ENCODE data around the gene MRPL36.
"Not testable (repeated sequence)": the region's sequence is repeated elsewhere in the genome, so short reads cannot be mapped to it uniquely, and the experiment has no call there.

The MRPL36 gene

GRCh38 chr5:1806974-1807373 is 7.3 kb upstream of the MRPL36 start:
- Histone ChIP-seq H3K9ac (ENCODE audit: low read depth, low read length) (no peak overlapping the region), H3K9me3 (ENCODE audit: control insufficient read depth, insufficient read depth, low read length) (no peaks in the 10 kb centered on the region), H3K4me3 (ENCODE audit: low read depth, low read length) (no peak overlapping the region), H3K27me3 (ENCODE audit: control insufficient read depth, insufficient read depth, low read length) (no peaks in the 10 kb centered on the region), H3K4me1 (ENCODE audit: control insufficient read depth, insufficient read depth, low read length) (no peaks in the 10 kb centered on the region), H3K36me3 (ENCODE audit: control insufficient read depth, insufficient read depth, low read length) (peaks cover 56% of the 10 kb centered on the region)

- no peak overlapping the region for H3K4me3 ChIP-seq (ENCODE audit: low read depth, low read length)
- H3K4me1 ChIP-seq (ENCODE audit: control insufficient read depth, insufficient read depth, low read length), result no peaks in the 10 kb centered on the region
- no peaks in the 10 kb centered on the region for H3K27me3 ChIP-seq (ENCODE audit: control insufficient read depth, insufficient read depth, low read length)
- peaks cover 56% of the 10 kb centered on the region for H3K36me3 ChIP-seq (ENCODE audit: control insufficient read depth, insufficient read depth, low read length)
- no peak overlapping the region for H3K9ac ChIP-seq (ENCODE audit: low read depth, low read length)
- no peaks in the 10 kb centered on the region for H3K9me3 ChIP-seq (ENCODE audit: control insufficient read depth, insufficient read depth, low read length)
These were observed 6.6 kb upstream of the MRPL36 start for GRCh38 chr5:1806199-1806598.

- peaks cover 56% of the 10 kb centered on the region for H3K36me3 ChIP-seq (ENCODE audit: control insufficient read depth, insufficient read depth, low read length)
- no peak overlapping the region for H3K4me3 ChIP-seq (ENCODE audit: low read depth, low read length)
- no peaks in the 10 kb centered on the region for H3K27me3 ChIP-seq (ENCODE audit: control insufficient read depth, insufficient read depth, low read length)
- H3K4me1 ChIP-seq (ENCODE audit: control insufficient read depth, insufficient read depth, low read length), result no peaks in the 10 kb centered on the region
- H3K9me3 ChIP-seq (ENCODE audit: control insufficient read depth, insufficient read depth, low read length), result no peaks in the 10 kb centered on the region
- no peak overlapping the region for H3K9ac ChIP-seq (ENCODE audit: low read depth, low read length)
These were observed 6.1 kb upstream of the MRPL36 start for GRCh38 chr5:1805736-1806135.

DNA sequence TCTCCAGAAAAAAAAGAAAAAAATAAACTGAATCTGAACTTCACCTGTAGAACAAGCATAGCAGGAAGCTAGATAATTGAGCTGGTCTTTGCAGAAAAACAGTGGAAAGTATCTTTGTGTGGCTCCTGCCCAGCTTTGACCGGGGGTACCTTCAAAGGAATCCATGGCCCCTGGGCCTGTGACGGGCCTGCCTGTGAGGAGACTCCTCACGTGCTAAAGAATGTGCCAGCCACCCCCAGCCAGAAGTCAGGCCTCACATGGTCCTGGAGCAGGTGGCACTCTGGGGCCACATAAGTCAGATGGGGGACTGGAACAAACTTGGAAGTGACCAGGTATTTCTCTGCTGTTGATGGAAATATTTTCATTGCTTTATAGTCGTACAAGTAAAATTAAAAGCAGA is 5.7 kb upstream of the MRPL36 start:
- no peaks in the 10 kb centered on the region for H3K27me3 ChIP-seq (ENCODE audit: control insufficient read depth, insufficient read depth, low read length)
- H3K4me3 ChIP-seq (ENCODE audit: low read depth, low read length), result no peak overlapping the region
- H3K4me1 ChIP-seq (ENCODE audit: control insufficient read depth, insufficient read depth, low read length), result no peaks in the 10 kb centered on the region
- H3K9ac ChIP-seq (ENCODE audit: low read depth, low read length), result no peak overlapping the region
- no peaks in the 10 kb centered on the region for H3K9me3 ChIP-seq (ENCODE audit: control insufficient read depth, insufficient read depth, low read length)
- peaks cover 54% of the 10 kb centered on the region for H3K36me3 ChIP-seq (ENCODE audit: control insufficient read depth, insufficient read depth, low read length)

DNA sequence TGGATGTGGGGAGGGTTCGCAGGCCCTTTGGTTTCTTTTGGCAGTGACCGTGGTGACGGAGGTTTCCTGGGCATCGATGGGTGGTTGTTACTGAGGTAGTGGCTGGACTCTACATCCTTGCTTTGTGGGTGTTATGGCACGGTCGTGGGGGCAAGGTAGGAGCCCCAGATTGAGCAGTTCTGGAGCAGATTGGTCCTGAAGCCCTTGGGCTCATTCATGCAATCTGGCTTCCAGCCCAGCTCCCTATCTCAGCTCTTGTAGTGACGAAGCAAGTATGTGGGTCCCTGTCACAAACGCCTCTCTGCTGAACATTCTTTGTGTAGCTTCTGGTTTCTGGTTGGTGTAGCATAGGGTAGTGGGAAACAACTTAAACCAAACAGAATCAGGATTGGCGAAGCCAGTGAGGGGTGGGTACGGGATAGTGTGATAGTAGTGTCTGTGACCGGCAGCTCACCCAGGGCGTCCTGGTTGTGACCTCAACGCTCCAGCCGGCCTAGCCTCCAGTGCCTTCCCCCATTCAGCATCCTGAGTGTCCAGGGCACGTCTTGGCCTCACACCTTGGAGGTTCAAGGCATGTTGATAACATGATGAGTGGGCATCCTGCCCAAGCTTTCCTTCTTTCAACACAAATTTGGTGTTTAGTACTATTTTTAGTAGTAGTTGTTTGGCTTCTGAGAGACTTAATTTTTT is 4.5 kb upstream of the MRPL36 start:
- Histone ChIP-seq H3K9me3 (ENCODE audit: control insufficient read depth, insufficient read depth, low read length) (no peaks in the 10 kb centered on the region), H3K4me3 (ENCODE audit: low read depth, low read length) (no peak overlapping the region), H3K4me1 (ENCODE audit: control insufficient read depth, insufficient read depth, low read length) (no peaks in the 10 kb centered on the region), H3K9ac (ENCODE audit: low read depth, low read length) (no peak overlapping the region), H3K27me3 (ENCODE audit: control insufficient read depth, insufficient read depth, low read length) (no peaks in the 10 kb centered on the region), H3K36me3 (ENCODE audit: control insufficient read depth, insufficient read depth, low read length) (peaks cover 46% of the 10 kb centered on the region)

DNA sequence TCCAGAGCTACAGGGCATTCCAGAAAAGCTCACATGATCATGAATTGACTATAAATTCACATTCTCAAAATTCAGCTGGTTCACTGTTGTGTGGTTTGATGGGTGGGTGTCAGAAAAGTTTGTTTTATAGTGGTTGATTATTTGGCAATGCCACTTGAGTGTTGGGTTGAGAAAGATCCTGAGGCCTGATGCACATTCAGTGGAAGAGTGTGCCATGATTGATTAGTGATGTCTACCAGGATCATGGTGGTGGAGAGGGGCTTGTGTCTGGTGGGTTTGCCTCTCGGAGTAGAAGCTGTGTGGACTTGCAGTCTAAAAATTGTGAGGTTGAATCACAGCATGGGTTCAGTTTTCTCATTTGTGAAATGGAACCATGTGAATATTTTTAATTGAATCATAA is 3.6 kb upstream of the MRPL36 start:
- Histone ChIP-seq H3K4me3 (ENCODE audit: low read depth, low read length) (no peak overlapping the region), H3K4me1 (ENCODE audit: control insufficient read depth, insufficient read depth, low read length) (no peaks in the 10 kb centered on the region), H3K36me3 (ENCODE audit: control insufficient read depth, insufficient read depth, low read length) (peaks cover 46% of the 10 kb centered on the region), H3K9ac (ENCODE audit: low read depth, low read length) (no peak overlapping the region), H3K27me3 (ENCODE audit: control insufficient read depth, insufficient read depth, low read length) (no peaks in the 10 kb centered on the region), H3K9me3 (ENCODE audit: control insufficient read depth, insufficient read depth, low read length) (no peaks in the 10 kb centered on the region)

GRCh38 chr5:1801967-1802295 is 2.3 kb upstream of the MRPL36 start:
- H3K4me3 ChIP-seq (ENCODE audit: low read depth, low read length), result peak overlapping the region; percentile 91
- peaks cover 3% of the 10 kb centered on the region for H3K4me1 ChIP-seq (ENCODE audit: control insufficient read depth, insufficient read depth, low read length)
- no peaks in the 10 kb centered on the region for H3K9me3 ChIP-seq (ENCODE audit: control insufficient read depth, insufficient read depth, low read length)
- H3K9ac ChIP-seq (ENCODE audit: low read depth, low read length), result peak overlapping the region; percentile 81
- no peaks in the 10 kb centered on the region for H3K27me3 ChIP-seq (ENCODE audit: control insufficient read depth, insufficient read depth, low read length)
- H3K36me3 ChIP-seq (ENCODE audit: control insufficient read depth, insufficient read depth, low read length), result peaks cover 51% of the 10 kb centered on the region

DNA sequence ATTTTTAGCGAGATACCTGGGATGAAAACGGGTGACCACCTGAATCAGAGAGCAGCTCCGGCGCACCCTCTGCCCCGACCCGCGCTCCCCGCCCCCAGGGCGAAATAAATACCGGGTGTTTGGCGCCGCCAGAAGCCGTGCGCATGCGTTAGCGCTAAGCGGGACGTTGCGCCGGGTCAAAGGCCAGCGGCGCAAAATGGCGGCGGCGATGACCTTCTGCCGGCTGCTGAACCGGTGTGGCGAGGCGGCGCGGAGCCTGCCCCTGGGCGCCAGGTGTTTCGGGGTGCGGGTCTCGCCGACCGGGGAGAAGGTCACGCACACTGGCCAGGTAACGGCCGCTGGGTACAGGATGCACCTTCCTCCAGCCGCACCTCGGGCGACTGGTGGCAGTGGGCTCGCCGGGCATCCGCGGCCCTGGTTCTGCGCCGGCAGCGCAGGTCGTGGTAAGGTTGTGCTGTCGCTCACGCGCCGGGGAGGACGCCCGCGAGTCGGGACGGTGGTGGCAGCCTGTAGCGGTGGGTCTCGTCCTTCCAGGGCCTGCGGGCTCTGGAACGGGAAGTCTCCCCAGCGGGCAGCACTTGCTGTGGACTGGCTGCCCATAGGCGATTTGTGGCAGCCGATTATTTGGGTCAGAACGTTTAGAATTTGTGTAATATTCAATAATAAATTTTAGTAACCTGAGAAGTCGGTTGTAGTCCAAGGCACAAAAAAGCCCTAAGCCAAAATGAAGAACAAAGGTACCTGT is 1.8 kb upstream of the MRPL36 start, which contains the start of gene NDUFS6:
Gene NDUFS6 (plus strand): TSS at position 186 of the 745 bp plus-strand sequence. CDS start 11 bp downstream, at position 197.
- H3K9ac ChIP-seq (ENCODE audit: low read depth, low read length), result peak within 1 kb of the TSS; percentile 81
- peaks cover 3% of the 10 kb centered on the region for H3K4me1 ChIP-seq (ENCODE audit: control insufficient read depth, insufficient read depth, low read length)
- no peaks in the 10 kb centered on the region for H3K27me3 ChIP-seq (ENCODE audit: control insufficient read depth, insufficient read depth, low read length)
- H3K4me3 ChIP-seq (ENCODE audit: low read depth, low read length), result peak within 1 kb of the TSS; percentile 91
- H3K36me3 ChIP-seq (ENCODE audit: control insufficient read depth, insufficient read depth, low read length), result peaks cover 52% of the 10 kb centered on the region
- H3K9me3 ChIP-seq (ENCODE audit: control insufficient read depth, insufficient read depth, low read length), result no peaks in the 10 kb centered on the region

DNA sequence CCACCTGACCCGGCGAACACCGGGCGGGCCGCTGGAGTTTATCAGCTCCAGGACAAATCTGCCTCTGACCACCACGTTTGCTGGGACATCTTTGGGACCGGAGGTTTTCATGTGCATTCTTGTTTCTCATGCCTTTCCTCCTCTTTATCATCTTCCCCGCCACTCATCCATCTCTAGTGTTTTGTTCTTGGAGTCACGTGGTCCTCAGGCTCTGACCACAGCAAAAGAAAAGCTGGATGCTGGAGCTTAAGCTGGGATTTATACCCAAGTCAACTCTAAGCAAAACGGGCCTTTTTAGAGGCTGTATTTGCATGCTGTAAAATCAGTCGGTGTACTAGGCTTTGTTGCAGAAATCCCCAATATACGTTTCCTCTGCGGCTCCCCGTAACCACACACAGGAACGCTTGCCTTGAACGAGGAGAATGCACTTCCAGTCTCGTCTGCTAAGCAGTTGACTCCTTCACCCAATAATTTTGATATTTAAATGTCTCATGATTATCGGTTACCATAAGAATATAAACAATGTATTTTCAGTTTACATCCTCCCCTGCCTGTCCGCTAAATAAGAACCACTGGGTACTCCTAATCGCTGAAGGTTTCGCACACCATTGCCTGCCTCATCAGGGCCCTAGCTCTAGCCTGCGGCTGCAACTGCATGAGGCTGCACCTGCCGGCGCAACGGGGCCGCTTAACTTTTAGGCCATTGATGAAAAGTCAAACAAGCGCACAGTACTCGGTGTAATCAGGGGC is 1.0 kb upstream of the MRPL36 start:
- Histone ChIP-seq H3K4me3 (ENCODE audit: low read depth, low read length) (peak overlapping the region; percentile 91), H3K9ac (ENCODE audit: low read depth, low read length) (peak overlapping the region; percentile 70), H3K36me3 (ENCODE audit: control insufficient read depth, insufficient read depth, low read length) (peaks cover 45% of the 10 kb centered on the region), H3K27me3 (ENCODE audit: control insufficient read depth, insufficient read depth, low read length) (no peaks in the 10 kb centered on the region), H3K4me1 (ENCODE audit: control insufficient read depth, insufficient read depth, low read length) (peaks cover 3% of the 10 kb centered on the region), H3K9me3 (ENCODE audit: control insufficient read depth, insufficient read depth, low read length) (no peaks in the 10 kb centered on the region)

- H3K9me3 ChIP-seq (ENCODE audit: control insufficient read depth, insufficient read depth, low read length), result no peaks in the 10 kb centered on the region
- H3K27me3 ChIP-seq (ENCODE audit: control insufficient read depth, insufficient read depth, low read length), result no peaks in the 10 kb centered on the region
- peak overlapping the region; percentile 91 for H3K4me3 ChIP-seq (ENCODE audit: low read depth, low read length)
- H3K36me3 ChIP-seq (ENCODE audit: control insufficient read depth, insufficient read depth, low read length), result peaks cover 33% of the 10 kb centered on the region
- peak overlapping the region; percentile 27 for H3K9ac ChIP-seq (ENCODE audit: low read depth, low read length)
- peaks cover 3% of the 10 kb centered on the region for H3K4me1 ChIP-seq (ENCODE audit: control insufficient read depth, insufficient read depth, low read length)
These were observed 481 bp downstream of the MRPL36 start for GRCh38 chr5:1799110-1799601.

DNA sequence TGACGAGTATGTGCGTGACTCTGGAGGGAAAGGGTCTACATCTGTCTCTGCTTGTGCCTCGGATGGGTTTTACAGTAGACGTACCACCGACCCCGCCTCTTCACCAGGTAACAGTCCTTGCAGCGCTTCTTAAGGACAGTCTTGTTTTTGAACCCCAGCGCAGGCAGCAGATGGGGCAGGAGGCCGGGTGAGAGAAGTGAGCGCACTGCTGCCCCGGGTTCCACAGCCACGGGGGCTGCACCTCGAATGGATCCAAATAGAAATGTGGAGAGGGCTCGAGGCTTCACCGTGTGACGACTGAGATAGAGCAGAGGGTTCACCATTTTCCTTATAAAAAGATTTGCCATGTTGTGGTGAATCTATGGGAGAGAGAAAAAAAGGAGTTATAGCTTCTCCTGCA is 1.0 kb downstream of the MRPL36 start:
- H3K9me3 ChIP-seq (ENCODE audit: control insufficient read depth, insufficient read depth, low read length); H3K4me1 ChIP-seq (ENCODE audit: control insufficient read depth, insufficient read depth, low read length); H3K27me3 ChIP-seq (ENCODE audit: control insufficient read depth, insufficient read depth, low read length): not testable (repeated sequence)
- H3K9ac ChIP-seq (ENCODE audit: low read depth, low read length), result peak overlapping the region; percentile 27
- peaks cover 27% of the 10 kb centered on the region for H3K36me3 ChIP-seq (ENCODE audit: control insufficient read depth, insufficient read depth, low read length)
- peak overlapping the region; percentile 91 for H3K4me3 ChIP-seq (ENCODE audit: low read depth, low read length)

Data from iPS-15b (cell line).